Stimulated activated CD4-positive, alpha-beta T cell treated with anti-CD3 and anti-CD28 coated beads, Interleukin-15, amount 100 ng/mL, for 48 hours (primary cell): ENCODE data around the gene UBAP2L.
"Not testable (repeated sequence)": the region's sequence is repeated elsewhere in the genome, so short reads cannot be mapped to it uniquely, and the experiment has no call there.

Experiments
- DNase-seq, 2 donors: peaks; one replicate each; pipeline ENCODE4 v3.0.0-alpha.2; 2020; ENCODE audit warnings: low read depth in 2 of 2

UBAP2L gene

DNA sequence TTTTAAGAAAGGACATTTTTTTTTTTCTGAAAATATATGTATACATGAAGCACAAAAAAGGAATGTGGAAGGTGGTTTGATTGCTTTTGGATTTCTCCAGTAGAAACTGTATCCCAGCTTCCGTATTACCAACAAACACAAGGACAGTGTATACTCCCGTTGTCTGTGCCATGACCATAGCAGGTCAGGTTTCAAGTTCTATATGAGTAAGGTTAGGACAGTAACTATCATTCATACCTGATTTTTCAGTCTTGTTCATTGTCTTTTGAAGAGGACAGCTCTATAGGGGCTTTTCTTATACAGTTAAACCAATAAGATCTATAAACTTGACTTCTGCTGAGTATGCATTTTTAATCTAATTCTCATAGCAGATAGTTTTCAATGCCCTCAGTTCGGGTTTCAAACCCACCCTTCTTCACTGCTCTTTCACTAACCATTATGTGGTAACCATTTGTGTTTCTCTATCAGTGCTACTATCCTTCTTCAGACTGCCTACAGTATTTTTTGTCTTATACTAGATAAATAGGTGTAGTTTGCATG is 19.6 kb downstream of the UBAP2L start:
- no peak for DNase-seq

GRCh38 chr1:154241703-154242351 is 21.1 kb downstream of the UBAP2L start:
- DNase-seq: no peak

DNA sequence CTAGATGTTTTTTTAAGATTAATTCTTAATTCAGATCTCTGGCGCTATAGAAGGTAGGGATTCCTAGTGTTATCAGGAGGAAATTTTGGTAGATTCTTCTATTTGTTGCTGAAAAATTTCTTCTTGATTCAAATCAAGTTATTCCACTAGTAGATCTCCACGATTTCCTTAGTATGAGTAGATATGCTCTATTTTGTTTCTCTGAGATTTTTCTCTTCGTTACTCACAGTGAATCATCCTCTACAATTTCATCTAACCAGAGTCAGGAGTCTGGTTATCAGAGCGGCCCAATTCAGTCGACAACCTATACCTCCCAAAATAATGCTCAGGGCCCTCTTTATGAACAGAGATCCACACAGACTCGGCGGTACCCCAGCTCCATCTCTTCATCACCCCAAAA is 32.9 kb downstream of the UBAP2L start:
- DNase-seq: no peak

DNA sequence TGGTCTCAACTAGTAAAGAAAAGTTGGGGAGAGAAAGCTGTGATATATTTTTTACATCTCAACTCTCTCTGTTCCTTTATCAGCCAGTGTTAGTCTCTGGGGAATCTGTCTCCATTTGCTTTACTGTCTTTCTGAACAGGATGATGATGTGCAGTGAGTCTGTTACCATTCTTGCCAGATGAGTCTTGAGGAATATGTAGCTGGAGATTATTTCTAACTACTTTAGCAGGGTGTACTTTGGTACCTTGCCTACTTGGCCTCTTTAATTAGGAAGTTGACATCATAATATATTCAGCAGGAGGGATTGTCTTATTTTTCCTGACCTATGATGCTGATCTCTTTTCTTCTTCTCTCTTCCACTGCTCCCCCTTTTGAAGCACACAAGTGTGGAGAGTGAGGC is 35.9 kb downstream of the UBAP2L start:
- no peak for DNase-seq

DNA sequence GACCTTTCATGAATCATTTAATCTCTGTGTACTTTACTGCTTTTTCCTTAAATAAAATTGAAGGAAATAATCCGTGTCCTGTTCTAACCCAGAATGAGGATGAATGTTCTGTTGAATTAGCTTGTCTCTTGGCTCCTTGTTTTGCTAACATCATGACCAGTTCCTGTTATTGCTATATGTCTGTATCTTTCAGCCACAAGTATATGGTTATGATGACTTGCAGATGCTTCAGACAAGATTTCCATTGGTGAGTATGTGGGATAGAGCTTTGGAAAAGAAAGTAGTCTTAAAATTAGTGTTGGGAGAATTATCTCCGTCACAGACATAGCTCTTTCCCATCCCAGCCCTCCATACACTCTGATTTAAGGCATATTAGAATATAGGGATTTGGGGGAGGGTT is 38.0 kb downstream of the UBAP2L start:
- DNase-seq: no peak

GRCh38 chr1:154260127-154260526 is 39.4 kb downstream of the UBAP2L start:
- DNase-seq: no peak

- DNase-seq: no peak
Observed at GRCh38 chr1:154263465-154264332, 42.9 kb downstream of the UBAP2L start.

- no peak for DNase-seq
Observed at GRCh38 chr1:154264454-154264853, 43.7 kb downstream of the UBAP2L start.

- DNase-seq: no peak
Observed at GRCh38 chr1:154265586-154265985, 44.8 kb downstream of the UBAP2L start.

DNA sequence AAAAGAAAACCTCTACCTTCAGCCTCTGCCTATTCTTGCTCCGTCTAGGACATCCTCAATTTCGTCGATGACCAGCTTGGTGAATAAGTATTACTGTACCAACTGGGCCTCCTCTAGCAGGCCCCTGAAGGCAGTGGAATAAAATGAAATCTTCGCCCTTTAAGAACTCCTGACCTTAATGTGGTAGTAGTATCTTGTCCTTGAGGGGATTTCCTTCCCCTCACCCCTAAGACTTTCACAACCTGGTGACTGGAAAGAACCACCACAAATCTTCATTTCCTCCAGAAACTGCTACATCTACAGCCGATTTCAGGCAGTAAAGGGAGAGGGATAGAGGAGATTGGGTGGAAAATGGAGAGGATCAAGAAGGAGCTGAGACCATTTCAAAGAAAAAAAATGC is 50.1 kb downstream of the UBAP2L start:
- no peak for DNase-seq

DNA sequence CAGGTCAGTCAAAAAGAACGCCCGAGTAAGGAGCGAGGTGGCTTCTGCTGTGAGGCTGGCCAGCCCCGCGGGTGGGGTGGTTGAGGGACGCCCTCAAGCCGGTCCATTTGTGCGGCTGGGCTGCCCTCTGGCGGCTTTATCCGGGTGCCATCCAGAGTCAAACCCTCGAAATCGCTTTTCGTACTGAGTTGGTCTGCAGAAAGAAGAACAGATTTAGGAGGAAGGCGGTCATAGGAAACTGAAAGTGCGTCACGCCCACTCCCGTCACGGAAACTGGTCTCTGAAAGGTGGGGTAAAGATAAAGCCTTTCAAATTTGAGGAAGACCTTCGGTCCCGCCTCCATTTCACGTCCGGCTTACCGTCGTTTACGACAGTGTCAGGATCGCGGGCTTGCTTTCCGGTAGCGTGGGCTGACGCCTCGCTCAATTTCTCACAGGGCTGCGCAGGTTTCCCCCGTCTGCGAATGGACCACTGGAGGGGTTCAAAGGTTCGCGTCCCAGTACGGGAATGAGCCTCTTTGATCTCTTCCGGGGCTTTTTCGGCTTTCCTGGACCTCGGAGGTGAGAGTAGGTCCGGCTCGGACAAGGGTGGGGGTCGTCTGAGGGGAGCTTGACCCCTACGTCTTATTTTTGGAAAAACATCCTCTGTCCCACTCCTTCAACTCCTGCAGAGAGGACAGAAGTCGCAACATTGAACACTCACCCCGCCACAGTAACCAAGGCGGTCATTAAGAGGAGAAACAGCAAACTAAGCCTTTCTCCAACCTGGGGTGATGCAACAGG is 51.7 kb downstream of the UBAP2L start, which contains the start of gene HAX1:
Gene HAX1 (plus strand): TSS at position 413 of the 782 bp plus-strand sequence. CDS start 95 bp downstream, at position 508.
- DNase-seq: peak; percentile 95 to 97

DNA sequence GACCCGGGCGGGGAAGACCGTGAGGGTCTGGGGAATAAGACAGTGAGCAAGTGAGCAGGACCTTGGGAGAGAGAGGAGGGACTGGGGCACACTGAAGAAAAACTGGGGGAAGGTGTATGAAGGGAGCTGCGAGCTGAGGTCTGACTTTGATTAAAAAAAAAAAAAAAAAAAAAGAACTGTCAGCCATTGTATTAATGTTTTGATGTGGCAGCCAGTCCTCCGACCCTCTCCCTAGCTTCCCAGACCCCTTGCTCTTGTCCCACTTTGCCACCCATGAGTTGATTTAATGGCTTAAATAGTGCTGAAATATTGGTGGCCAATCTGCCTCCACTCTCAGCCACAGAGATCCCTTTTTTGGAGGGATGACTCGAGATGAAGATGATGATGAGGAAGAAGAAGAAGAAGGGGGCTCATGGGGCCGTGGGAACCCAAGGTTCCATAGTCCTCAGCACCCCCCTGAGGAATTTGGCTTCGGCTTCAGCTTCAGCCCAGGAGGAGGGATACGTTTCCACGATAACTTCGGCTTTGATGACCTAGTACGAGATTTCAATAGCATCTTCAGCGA is 52.3 kb downstream of the UBAP2L start:
- peak in 1 of 2 donors; percentile 2 for DNase-seq

DNA sequence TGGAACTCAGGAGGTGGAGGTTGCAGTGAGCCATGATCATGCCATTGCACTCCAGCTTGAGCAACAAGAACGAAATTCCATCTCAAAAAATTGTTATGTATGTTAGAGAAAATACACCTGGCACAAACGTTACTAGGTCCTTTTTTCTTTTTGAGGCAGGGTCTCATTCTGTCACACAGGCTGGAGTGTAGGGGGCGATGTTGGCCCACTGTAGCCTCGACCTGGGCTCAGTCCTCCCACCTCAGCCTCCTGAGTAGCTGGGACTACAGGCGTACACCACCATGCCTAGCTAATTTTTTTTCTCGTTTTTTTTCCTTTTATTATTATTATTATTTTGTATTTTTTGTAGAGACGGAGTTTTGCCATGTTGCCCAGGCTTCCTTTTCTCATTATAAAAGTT is 56.0 kb downstream of the UBAP2L start:
- peak in 1 of 2 donors; percentile 13 for DNase-seq

DNA sequence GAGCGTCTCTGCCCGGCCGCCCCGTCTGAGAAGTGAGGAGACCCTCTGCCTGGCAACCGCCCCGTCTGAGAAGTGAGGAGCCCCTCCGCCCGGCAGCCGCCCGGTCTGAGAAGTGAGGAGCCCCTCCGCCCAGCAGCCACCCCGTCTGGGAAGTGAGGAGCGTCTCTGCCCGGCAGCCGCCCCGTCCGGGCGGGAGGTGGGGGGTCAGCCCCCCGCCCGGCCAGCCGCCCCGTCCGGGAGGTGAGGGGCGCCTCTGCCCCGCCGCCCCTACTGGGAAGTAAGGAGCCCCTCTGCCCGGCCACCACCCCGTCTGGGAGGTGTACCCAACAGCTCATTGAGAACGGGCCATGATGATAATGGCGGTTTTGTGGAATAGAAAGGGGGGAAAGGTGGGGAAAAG is 66.8 kb downstream of the UBAP2L start:
- not testable (repeated sequence) for DNase-seq

DNA sequence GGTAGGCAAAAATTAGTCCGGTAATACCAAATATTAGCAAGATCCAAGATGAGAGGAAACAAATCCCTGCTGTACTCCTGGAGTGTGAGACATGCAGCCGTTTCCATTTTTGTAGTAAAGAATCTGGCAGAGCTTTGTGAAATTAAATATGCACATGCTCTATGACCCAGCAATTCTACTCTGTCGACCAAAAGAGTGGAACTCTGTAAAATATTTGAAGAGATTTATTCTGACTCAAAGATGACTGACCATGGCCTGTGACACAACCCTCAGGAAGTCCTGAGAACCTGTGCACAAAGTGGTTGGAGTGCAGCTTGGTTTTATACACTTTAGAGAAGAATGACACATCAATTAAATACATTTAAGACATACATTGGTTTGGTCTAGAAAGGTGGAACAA is 67.9 kb downstream of the UBAP2L start:
- no peak for DNase-seq

DNA sequence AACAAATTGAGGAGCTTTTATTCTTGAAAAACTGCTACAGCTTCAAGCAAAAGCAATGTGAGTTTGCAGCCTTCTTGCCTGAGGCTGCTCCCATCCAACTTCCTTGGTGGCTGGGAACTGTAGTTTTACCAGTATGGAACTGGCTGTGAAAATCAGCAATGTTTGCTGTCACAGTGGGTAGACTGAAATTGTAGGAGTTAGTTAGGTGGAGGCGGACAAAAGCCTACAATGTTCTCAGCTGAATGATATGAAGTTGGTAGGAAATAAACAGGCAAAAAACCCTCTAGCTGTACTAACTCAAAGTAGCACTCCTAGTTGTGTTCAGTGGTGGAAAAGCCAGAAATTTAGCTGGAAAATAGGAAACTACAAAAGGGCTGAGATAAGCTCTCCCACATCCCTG is 70.2 kb downstream of the UBAP2L start:
- no peak for DNase-seq

DNA sequence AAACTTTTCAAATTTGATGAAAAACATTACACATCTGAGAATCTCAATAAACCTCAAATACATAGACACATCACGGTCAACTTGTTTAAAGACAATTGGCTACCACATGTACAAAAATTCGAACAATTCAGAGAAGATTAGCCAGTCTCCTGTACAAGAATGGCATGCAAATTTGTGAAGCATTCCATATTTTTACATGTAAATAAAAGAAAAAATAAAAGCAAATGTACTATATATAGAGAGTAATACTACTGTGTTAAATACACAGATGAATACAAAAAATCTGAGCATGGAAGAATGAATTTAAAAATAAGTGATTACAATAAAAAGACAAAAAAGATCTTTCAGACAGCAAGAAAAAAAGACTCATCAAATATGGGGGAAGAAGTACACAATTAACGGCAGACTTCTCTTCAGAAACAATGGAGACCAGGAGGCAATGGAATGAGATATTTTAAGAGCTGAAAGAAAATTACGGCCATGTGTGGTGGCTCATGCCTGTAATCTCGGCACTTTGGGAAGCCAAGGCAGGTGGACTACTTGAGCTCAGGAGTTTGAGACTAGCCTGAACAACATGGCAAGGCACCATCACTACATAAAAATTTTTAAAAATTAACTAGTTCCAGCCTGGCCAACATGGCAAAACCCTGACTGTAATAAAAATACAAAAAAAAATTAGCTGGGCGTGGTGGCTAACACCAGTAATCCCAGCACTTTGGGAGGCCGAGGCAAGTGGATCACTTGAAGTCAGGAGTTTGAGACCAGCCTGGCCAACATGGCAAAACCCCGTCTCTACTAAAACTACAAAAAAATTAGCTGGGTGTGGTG is 74.9 kb downstream of the UBAP2L start:
- no peak for DNase-seq

DNA sequence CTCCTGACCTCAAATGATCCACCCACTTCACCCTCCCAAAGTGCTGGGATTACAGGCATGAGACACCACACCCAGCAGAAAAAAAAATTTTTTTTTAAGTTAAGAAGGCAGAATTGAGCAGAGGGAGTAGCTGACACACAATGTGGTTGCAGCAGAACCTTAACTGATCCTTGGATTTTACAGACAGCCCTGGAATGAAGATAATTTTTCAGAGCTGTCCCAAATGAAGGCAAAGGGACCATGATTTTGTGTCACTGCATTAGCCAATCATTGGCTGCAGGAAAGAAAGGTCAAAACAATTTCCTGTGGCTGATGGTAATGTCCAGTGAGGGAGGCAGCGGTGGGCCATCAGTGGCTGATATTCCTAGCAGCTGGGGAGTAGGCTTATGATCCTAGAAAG is 80.8 kb downstream of the UBAP2L start:
- DNase-seq: no peak

- DNase-seq: peak; percentile 61 to 76
Observed at GRCh38 chr1:154304664-154305337, 84.0 kb downstream of the UBAP2L start.

- DNase-seq: no peak
Observed at GRCh38 chr1:154306151-154306550, 85.4 kb downstream of the UBAP2L start.
